ENCODE measurements around the gene KIAA1958. TPM values are rescaled to one million over a fixed set of nuclear protein-coding genes. Genes with fewer than 3 reads are reported as not detected.

The KIAA1958 gene
- total RNA-seq, 4 donors from 2014 or later = 4.6 to 22.0 (median 9.2) TPM

- intact Hi-C loops (cut with DNase I; ENCODE audit: low total_unique reads) = no loop called here
- no peak overlapping the region for H3K27ac ChIP-seq
- no peaks in the 10 kb centered on the region for H3K27me3 ChIP-seq
- TF ChIP-seq CTCF (IDR thresholded peaks at IDR 0.05) = no peak
- no peak for TF ChIP-seq POLR2A (IDR thresholded peaks at IDR 0.05)
- H3K9me3 ChIP-seq = no peaks in the 10 kb centered on the region
- no peak for DNase-seq
- no peak overlapping the region for H3K4me3 ChIP-seq
- H3K36me3 ChIP-seq = no peaks in the 10 kb centered on the region
- peaks cover 0 to 5% of the 10 kb centered on the region in 2 donors for H3K4me1 ChIP-seq
Measured at GRCh38 chr9:112542593-112543292, 56.1 kb downstream of the KIAA1958 start.

- Histone ChIP-seq H3K27me3 (no peaks in the 10 kb centered on the region), H3K36me3 (no peaks in the 10 kb centered on the region), H3K4me3 (no peak overlapping the region), H3K27ac (no peak overlapping the region), H3K9me3 (no peaks in the 10 kb centered on the region), H3K4me1 (peaks cover 0 to 5% of the 10 kb centered on the region in 2 donors)
- intact Hi-C loops (cut with DNase I; ENCODE audit: low total_unique reads) = no loop called here
- TF ChIP-seq CTCF (IDR thresholded peaks at IDR 0.05) (no peak), POLR2A (IDR thresholded peaks at IDR 0.05) (no peak)
- no peak for DNase-seq
Measured at GRCh38 chr9:112544477-112544876, 57.9 kb downstream of the KIAA1958 start.

- H3K9me3 ChIP-seq = no peaks in the 10 kb centered on the region
- peaks cover 3 to 5% of the 10 kb centered on the region in 2 donors for H3K4me1 ChIP-seq
- H3K27ac ChIP-seq = no peak overlapping the region
- intact Hi-C loops (cut with DNase I; ENCODE audit: low total_unique reads) = no loop called here
- no peak for DNase-seq
- H3K4me3 ChIP-seq = no peak overlapping the region
- H3K27me3 ChIP-seq = no peaks in the 10 kb centered on the region
- TF ChIP-seq POLR2A (IDR thresholded peaks at IDR 0.05) (no peak), CTCF (IDR thresholded peaks at IDR 0.05) (no peak)
- H3K36me3 ChIP-seq = no peaks in the 10 kb centered on the region
Measured at GRCh38 chr9:112545237-112545636, 58.6 kb downstream of the KIAA1958 start.

- Histone ChIP-seq H3K27ac (no peak overlapping the region), H3K27me3 (no peaks in the 10 kb centered on the region), H3K4me3 (no peak overlapping the region), H3K4me1 (peaks cover 3 to 4% of the 10 kb centered on the region in 2 donors), H3K36me3 (no peaks in the 10 kb centered on the region), H3K9me3 (no peaks in the 10 kb centered on the region)
- TF ChIP-seq CTCF (IDR thresholded peaks at IDR 0.05) = no peak
- no peak for TF ChIP-seq POLR2A (IDR thresholded peaks at IDR 0.05)
- no peak for DNase-seq
- intact Hi-C loops (cut with DNase I; ENCODE audit: low total_unique reads) = no loop called here
Measured at GRCh38 chr9:112546149-112547012, 59.8 kb downstream of the KIAA1958 start.

- Histone ChIP-seq H3K4me1 (peaks cover 0 to 3% of the 10 kb centered on the region in 2 donors), H3K27me3 (no peaks in the 10 kb centered on the region), H3K27ac (no peak overlapping the region), H3K4me3 (no peak overlapping the region), H3K36me3 (no peaks in the 10 kb centered on the region), H3K9me3 (no peaks in the 10 kb centered on the region)
- intact Hi-C loops (cut with DNase I; ENCODE audit: low total_unique reads) = no loop called here
- DNase-seq = no peak
- no peak for TF ChIP-seq POLR2A (IDR thresholded peaks at IDR 0.05)
- TF ChIP-seq CTCF (IDR thresholded peaks at IDR 0.05) = no peak
Measured at GRCh38 chr9:112548051-112548440, 61.4 kb downstream of the KIAA1958 start.
